B cell (primary cell): Measurements from ENCODE around the gene DIPK1B. TPM values are rescaled to one million over a fixed set of nuclear protein-coding genes. Genes with fewer than 3 reads are reported as not detected.
A peak's percentile ranks its signal among the peaks of the same experiment; 100 is the strongest.

Source experiments
- ATAC-seq: fragments of 200-7000 bp; cut with Tn5 transposase; one replicate; pipeline ENCODE4 v1.10.0; 2021; ENCODE audit warnings: low read depth, mild to moderate bottlenecking, moderate number of reproducible peaks, moderate library complexity
- CTCF ChIA-PET: fragments of 350-600 bp; sonication (Branson Sonifier 250); formaldehyde crosslinking; loops from one replicate; lab custom pipeline; 2021; ENCODE audit warnings: antibody characterized with exemption, inconsistent platforms; lab: Charles Lee
- POLR2A ChIA-PET: fragments of 350-600 bp; sonication (Branson Sonifier 250); formaldehyde crosslinking; loops from one replicate; lab custom pipeline; 2021; ENCODE audit warnings: antibody characterized with exemption; lab: Charles Lee
- DNase-seq: peaks from one replicate; pipeline ENCODE4 v3.0.0; 2013
- H2AFZ ChIP-seq: 2 replicates; pipeline ENCODE4 v1.6.1; 2012; ENCODE audit warnings: mild to moderate bottlenecking, low read depth, low read length; ENCODE audit not compliant: insufficient read depth, poor library complexity, severe bottlenecking
- H3K27ac ChIP-seq, 2 donors: 1 replicate in 1 of 2; 2 replicates in 1 of 2; pipeline ENCODE4 v1.5.1; 2012 to 2013; ENCODE audit warnings: low read length in 2 of 2, mild to moderate bottlenecking in 2 of 2, moderate library complexity in 1 of 2
- H3K27me3 ChIP-seq, 4 experiments: fragments of 200-600 bp in 1 of 4; sonication (generic) in 1 of 4; replicated peaks in 1 of 4; 1 replicate in 2 of 4; 2 replicates in 2 of 4; pipeline versions ENCODE4 v1.6.1 to v1.7.0; 2013 to 2016; ENCODE audit warnings: low read length in 3 of 4, mild to moderate bottlenecking in 2 of 4, mixed read lengths in 1 of 4, moderate library complexity in 1 of 4; ENCODE audit not compliant: insufficient read depth in 4 of 4, control insufficient read depth in 3 of 4; ENCODE audit errors: control extremely low read depth in 1 of 4
- H3K36me3 ChIP-seq, 2 experiments: replicated peaks in 1 of 2; 1 replicate in 1 of 2; 2 replicates in 1 of 2; pipeline versions ENCODE4 v1.6.1 to v1.7.1; 2013; ENCODE audit warnings: low read length in 1 of 2; ENCODE audit not compliant: insufficient read depth in 2 of 2, control insufficient read depth in 1 of 2; ENCODE audit errors: control extremely low read depth in 1 of 2, extremely low read depth in 1 of 2
- H3K4me1 ChIP-seq, 2 donors: fragments of 200-600 bp in 1 of 2; sonication (generic) in 1 of 2; 1 replicate in 1 of 2; 2 replicates in 1 of 2; pipeline versions ENCODE4 v1.5.1 to v1.6.1; 2013 to 2017; ENCODE audit warnings: low read length in 2 of 2; ENCODE audit not compliant: control insufficient read depth in 2 of 2, insufficient read depth in 2 of 2
- H3K4me2 ChIP-seq: replicated peaks from 2 replicates; pipeline ENCODE3; 2012; ENCODE audit warnings: mild to moderate bottlenecking, low read depth, low read length; ENCODE audit not compliant: poor library complexity, severe bottlenecking
- H3K4me3 ChIP-seq, 5 experiments: fragments of 200-600 bp in 1 of 5; sonication (generic) in 1 of 5; 1 replicate in 3 of 5; 2 replicates in 2 of 5; pipeline versions ENCODE4 v1.5.1 to v1.7.0; 2011 to 2016; ENCODE audit warnings: low read length in 4 of 5, mild to moderate bottlenecking in 4 of 5, low read depth in 2 of 5, control low read depth in 1 of 5, moderate library complexity in 1 of 5; ENCODE audit not compliant: insufficient read depth in 1 of 5; ENCODE audit errors: control extremely low read depth in 1 of 5, extremely low read depth in 1 of 5
- H3K79me2 ChIP-seq: fragments of 200-600 bp; sonication (generic); one replicate; pipeline ENCODE4 v1.6.0; 2016; ENCODE audit warnings: low read length; ENCODE audit not compliant: control insufficient read depth, insufficient read depth
- H3K9ac ChIP-seq: fragments of 200-600 bp; sonication (generic); 2 replicates; pipeline ENCODE4 v1.6.1; 2017; ENCODE audit warnings: mild to moderate bottlenecking, low read length, moderate library complexity
- H3K9me3 ChIP-seq, 3 donors: one replicate each; pipeline versions ENCODE4 v1.6.1 to v1.7.1; 2013; ENCODE audit warnings: low read length in 2 of 3; ENCODE audit not compliant: control insufficient read depth in 2 of 3, insufficient read depth in 1 of 3; ENCODE audit errors: control extremely low read depth in 1 of 3
- H4K20me1 ChIP-seq: 2 replicates; pipeline ENCODE4 v1.6.0; 2012; ENCODE audit warnings: mild to moderate bottlenecking, low read length; ENCODE audit not compliant: insufficient read depth, control insufficient read depth, poor library complexity, severe bottlenecking
- H3K27ac Mint-ChIP-seq: one replicate; pipeline ENCODE4 v1.8.0; 2021; ENCODE audit warnings: mixed read lengths
- H3K27me3 Mint-ChIP-seq: one replicate; pipeline ENCODE4 v1.8.0; 2021; ENCODE audit warnings: mixed read lengths
- H3K4me1 Mint-ChIP-seq: one replicate; pipeline ENCODE4 v1.8.0; 2021; ENCODE audit warnings: mixed read lengths
- H3K4me3 Mint-ChIP-seq: one replicate; pipeline ENCODE4 v1.8.0; 2021; ENCODE audit warnings: mixed read lengths
- H3K9me3 Mint-ChIP-seq: one replicate; pipeline ENCODE4 v1.8.0; 2022; ENCODE audit warnings: mixed read lengths; ENCODE audit not compliant: insufficient read depth
- EZH2 ChIP-seq: IDR thresholded peaks from 2 replicates; pipeline ENCODE4 v1.6.1; 2012; ENCODE audit warnings: borderline replicate concordance, low read depth, mild to moderate bottlenecking, moderate library complexity, low read length; ENCODE audit not compliant: insufficient read depth, poor library complexity, severe bottlenecking
- WGBS: methylation state at CpG from one replicate; pipeline ENCODE4 v1.1.5; 2013; ENCODE audit warnings: missing lambda C conversion rate; ENCODE audit not compliant: insufficient coverage; 5-methylcytosine and 5-hydroxymethylcytosine counted together
- intact Hi-C: fragments of 100-400 bp; cut with micrococcal nuclease; formaldehyde crosslinking; loops from one replicate; pipeline ENCODE4 v1.10.0; 2022
- polyA plus RNA-seq: library from polyadenylated mRNA; depleted of rRNA; stranded (reverse); fragments of >200 nt; gene quantifications from 2 replicates; pipeline ENCODE4 v1.2.3, GENCODE V29; 2012
- total RNA-seq, 2 donors: library from RNA; stranded (reverse); fragments of 120-200 nt in 1 of 2; gene quantifications; 1 replicate in 1 of 2; 2 replicates in 1 of 2; pipeline versions ENCODE4 v1.2.3 to v1.2.4, GENCODE V29; 2013 to 2022
- TF ChIP-seq, protein P1 (sequence below): fragments of 200-600 bp; IDR thresholded peaks from one replicate; pipeline ENCODE4 v1.8.0; 2022; ENCODE audit warnings: antibody characterized with exemption, mild to moderate bottlenecking

Gene DIPK1B
- total and polyA plus RNA-seq, 2 donors (not counting 1 experiment from before 2014, with no cell fraction given), result 9.6 TPM

DNA sequence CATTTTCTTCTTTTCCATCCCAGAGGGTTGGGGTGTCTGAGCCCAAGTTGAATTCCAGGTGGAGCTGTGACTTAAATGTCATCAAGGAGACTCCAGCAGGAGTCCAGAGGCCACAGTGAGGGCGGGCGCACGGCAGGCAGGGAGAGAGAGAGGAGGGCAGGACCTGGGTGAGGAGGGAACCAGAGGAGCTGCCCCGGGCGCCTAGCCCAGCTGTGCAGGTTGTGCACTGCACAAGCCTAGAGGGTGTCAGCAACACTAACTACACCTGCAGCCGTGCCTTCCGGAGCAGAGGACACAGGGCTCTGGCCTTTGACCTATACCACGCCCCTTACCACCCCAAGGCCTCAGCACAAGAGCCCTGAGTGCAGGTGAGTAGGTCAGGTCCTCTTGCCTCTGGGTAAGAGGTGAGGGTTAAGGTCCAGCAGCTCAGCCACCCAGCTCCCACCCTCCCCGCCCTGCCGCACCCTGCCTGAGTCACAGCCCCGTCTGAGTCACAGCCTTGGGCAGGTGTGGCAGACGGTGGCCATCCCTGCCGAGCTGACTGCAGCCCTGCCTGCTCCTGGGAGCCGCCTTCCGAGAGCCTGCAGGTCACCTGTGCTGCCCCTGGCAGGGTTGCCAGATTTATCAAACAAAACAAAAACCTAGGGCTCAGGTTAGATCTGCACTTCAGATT, 18.7 kb upstream of the DIPK1B start:
- Histone ChIP-seq H3K9ac (no peak overlapping the region), H4K20me1 (no peaks in the 10 kb centered on the region), H3K79me2 (no peaks in the 10 kb centered on the region), H3K36me3 (no peaks in the 10 kb centered on the region), H2AFZ (no peak overlapping the region), H3K27ac (no peak overlapping the region), H3K4me3 (no peak overlapping the region), H3K4me2 (no peak overlapping the region), H3K27me3 (peaks cover 0 to 29% (median 7%) of the 10 kb centered on the region in 4 experiments), H3K9me3 (no peaks in the 10 kb centered on the region), H3K4me1 (peaks cover 3 to 19% of the 10 kb centered on the region in 2 donors)
- DNase-seq (no peak), ATAC-seq (peak; percentile 37)
- CTCF ChIA-PET, result interaction anchor here (0.6 to 2.4 kb wide), 2 partner anchors 34 to 349 kb away, joined by 4 to 7 read pairs; no protein-coding TSS in a partner anchor
- H3K4me1 Mint-ChIP-seq, result peaks cover 11% of the 10 kb centered on the region
- 76% methylated on average over 10 of the region's 15 CpGs for WGBS
- H3K9me3 Mint-ChIP-seq, result no peaks in the 10 kb centered on the region
- H3K4me3 Mint-ChIP-seq, result no peak overlapping the region
- no peak overlapping the region for H3K27ac Mint-ChIP-seq
- POLR2A ChIA-PET, result no interaction called here
- intact Hi-C loops, result no loop called here
- TF ChIP-seq EZH2, result no peak
- TF ChIP-seq, protein P1, sequence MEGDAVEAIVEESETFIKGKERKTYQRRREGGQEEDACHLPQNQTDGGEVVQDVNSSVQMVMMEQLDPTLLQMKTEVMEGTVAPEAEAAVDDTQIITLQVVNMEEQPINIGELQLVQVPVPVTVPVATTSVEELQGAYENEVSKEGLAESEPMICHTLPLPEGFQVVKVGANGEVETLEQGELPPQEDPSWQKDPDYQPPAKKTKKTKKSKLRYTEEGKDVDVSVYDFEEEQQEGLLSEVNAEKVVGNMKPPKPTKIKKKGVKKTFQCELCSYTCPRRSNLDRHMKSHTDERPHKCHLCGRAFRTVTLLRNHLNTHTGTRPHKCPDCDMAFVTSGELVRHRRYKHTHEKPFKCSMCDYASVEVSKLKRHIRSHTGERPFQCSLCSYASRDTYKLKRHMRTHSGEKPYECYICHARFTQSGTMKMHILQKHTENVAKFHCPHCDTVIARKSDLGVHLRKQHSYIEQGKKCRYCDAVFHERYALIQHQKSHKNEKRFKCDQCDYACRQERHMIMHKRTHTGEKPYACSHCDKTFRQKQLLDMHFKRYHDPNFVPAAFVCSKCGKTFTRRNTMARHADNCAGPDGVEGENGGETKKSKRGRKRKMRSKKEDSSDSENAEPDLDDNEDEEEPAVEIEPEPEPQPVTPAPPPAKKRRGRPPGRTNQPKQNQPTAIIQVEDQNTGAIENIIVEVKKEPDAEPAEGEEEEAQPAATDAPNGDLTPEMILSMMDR, result no peak
- peaks cover 11% of the 10 kb centered on the region for H3K27me3 Mint-ChIP-seq

DNA sequence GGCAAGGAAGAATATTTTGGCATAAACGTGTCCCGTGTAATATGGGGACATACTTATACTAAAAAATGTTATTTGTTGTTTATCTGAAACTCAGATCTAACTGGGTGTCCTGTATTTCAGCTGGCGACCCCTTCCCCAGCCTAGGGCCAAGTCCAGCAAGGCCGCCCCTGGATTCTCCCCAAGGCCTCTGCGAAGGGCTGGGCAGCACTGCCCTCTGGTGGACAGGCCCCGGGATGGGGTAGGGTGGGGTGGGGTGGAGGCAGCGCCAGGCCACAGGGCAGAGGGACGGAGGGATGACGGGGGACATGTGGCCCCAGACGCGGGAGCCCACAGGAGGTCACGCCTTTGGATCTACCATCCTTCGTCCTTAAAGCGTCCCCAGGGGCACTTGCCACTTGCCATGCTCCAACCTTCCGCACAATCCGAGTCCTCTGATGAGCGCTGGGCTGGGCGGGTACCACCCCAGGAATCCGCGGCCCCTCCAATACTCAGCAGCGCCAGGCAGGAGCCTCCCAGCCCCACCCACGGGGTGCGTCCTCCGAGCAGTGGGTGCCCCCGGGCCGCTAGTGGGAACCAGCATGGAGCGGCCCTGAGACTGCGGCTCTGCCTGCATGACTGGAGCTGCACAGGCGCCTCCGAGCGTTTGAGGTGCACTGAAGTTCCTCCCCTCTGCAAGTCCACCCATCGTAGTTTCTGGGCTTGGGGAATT, 18.1 kb upstream of the DIPK1B start:
- ATAC-seq (peak; percentile 65), DNase-seq (peak; percentile 50)
- Mint-ChIP-seq H3K4me3 (no peak overlapping the region), H3K27me3 (peaks cover 11% of the 10 kb centered on the region), H3K9me3 (no peaks in the 10 kb centered on the region), H3K27ac (no peak overlapping the region), H3K4me1 (peaks cover 9% of the 10 kb centered on the region)
- H4K20me1 ChIP-seq, result no peaks in the 10 kb centered on the region
- H3K9ac ChIP-seq, result no peak overlapping the region
- WGBS, result 64% methylated on average over 29 of the region's 32 CpGs
- peaks cover 0 to 29% (median 7%) of the 10 kb centered on the region in 4 experiments for H3K27me3 ChIP-seq
- intact Hi-C loops, result no loop called here
- no peak overlapping the region for H3K4me2 ChIP-seq
- H3K36me3 ChIP-seq, result no peaks in the 10 kb centered on the region
- TF ChIP-seq, protein P1, result peak; percentile 45
- no peak for TF ChIP-seq EZH2
- H3K4me3 ChIP-seq, result no peak overlapping the region
- H3K79me2 ChIP-seq, result no peaks in the 10 kb centered on the region
- no peak overlapping the region for H3K27ac ChIP-seq
- ChIA-PET CTCF (interaction anchor here (0.6 to 2.4 kb wide), 2 partner anchors 33 to 348 kb away, joined by 4 to 7 read pairs; no protein-coding TSS in a partner anchor), POLR2A (no interaction called here)
- H3K9me3 ChIP-seq, result no peaks in the 10 kb centered on the region
- peaks cover 3 to 19% of the 10 kb centered on the region in 2 donors for H3K4me1 ChIP-seq
- H2AFZ ChIP-seq, result no peak overlapping the region
